HL-60 (cell line): ENCODE results near the gene NIF3L1.

ENCODE experiments used
- DNase-seq, 2 experiments: peaks; one replicate each; pipeline ENCODE4 v3.0.0-alpha.2; 2010 to 2020; ENCODE audit warnings: low read depth in 1 of 2, low spot score in 1 of 2
- H3K27ac ChIP-seq: fragments of 250-450 bp; sonication (Bioruptor Pico); replicated peaks from 2 replicates; pipeline ENCODE4 v1.5.1; 2020; ENCODE audit warnings: mild to moderate bottlenecking, moderate library complexity
- H3K27me3 ChIP-seq: fragments of 250-450 bp; sonication (Bioruptor Pico); 2 replicates; pipeline ENCODE4 v1.5.1; 2021; ENCODE audit warnings: mild to moderate bottlenecking, moderate library complexity; ENCODE audit not compliant: insufficient read depth, poor library complexity, severe bottlenecking
- H3K4me3 ChIP-seq: replicated peaks from 2 replicates; pipeline ENCODE4 v1.5.1; 2011; ENCODE audit warnings: mild to moderate bottlenecking, control low read depth, low read length; ENCODE audit not compliant: insufficient read depth
- GABPA ChIP-seq: IDR thresholded peaks from 2 replicates; pipeline ENCODE4 v1.6.1; 2012; ENCODE audit warnings: low read depth
- POLR2AphosphoS5 ChIP-seq: IDR thresholded peaks from 2 replicates; pipeline ENCODE4 v1.6.1; 2012; ENCODE audit warnings: low read depth
- SPI1 ChIP-seq: IDR thresholded peaks from 2 replicates; pipeline ENCODE4 v1.6.1; 2012; ENCODE audit warnings: low read depth, mild to moderate bottlenecking, borderline replicate concordance
- TF ChIP-seq, protein P1 (sequence below): IDR thresholded peaks from one replicate; pipeline ENCODE4 v1.5.1; 2011; ENCODE audit warnings: low read length, control low read depth, inconsistent platforms; ENCODE audit not compliant: insufficient read depth
- TF ChIP-seq, protein P2 (sequence below): IDR thresholded peaks from 2 replicates; pipeline ENCODE4 v1.6.1; 2012; ENCODE audit warnings: low read depth; ENCODE audit not compliant: insufficient replicate concordance

NIF3L1 gene

GRCh38 chr2:200901459-200902072, 12.4 kb downstream of the NIF3L1 start:
- Histone ChIP-seq H3K4me3 (no peak overlapping the region), H3K27me3 (no peaks in the 10 kb centered on the region), H3K27ac (no peak overlapping the region)
- peak; percentile 55 to 86 for DNase-seq
- TF ChIP-seq, protein P1, sequence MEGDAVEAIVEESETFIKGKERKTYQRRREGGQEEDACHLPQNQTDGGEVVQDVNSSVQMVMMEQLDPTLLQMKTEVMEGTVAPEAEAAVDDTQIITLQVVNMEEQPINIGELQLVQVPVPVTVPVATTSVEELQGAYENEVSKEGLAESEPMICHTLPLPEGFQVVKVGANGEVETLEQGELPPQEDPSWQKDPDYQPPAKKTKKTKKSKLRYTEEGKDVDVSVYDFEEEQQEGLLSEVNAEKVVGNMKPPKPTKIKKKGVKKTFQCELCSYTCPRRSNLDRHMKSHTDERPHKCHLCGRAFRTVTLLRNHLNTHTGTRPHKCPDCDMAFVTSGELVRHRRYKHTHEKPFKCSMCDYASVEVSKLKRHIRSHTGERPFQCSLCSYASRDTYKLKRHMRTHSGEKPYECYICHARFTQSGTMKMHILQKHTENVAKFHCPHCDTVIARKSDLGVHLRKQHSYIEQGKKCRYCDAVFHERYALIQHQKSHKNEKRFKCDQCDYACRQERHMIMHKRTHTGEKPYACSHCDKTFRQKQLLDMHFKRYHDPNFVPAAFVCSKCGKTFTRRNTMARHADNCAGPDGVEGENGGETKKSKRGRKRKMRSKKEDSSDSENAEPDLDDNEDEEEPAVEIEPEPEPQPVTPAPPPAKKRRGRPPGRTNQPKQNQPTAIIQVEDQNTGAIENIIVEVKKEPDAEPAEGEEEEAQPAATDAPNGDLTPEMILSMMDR = peak; percentile 92
- no peak for TF ChIP-seq SPI1

DNA sequence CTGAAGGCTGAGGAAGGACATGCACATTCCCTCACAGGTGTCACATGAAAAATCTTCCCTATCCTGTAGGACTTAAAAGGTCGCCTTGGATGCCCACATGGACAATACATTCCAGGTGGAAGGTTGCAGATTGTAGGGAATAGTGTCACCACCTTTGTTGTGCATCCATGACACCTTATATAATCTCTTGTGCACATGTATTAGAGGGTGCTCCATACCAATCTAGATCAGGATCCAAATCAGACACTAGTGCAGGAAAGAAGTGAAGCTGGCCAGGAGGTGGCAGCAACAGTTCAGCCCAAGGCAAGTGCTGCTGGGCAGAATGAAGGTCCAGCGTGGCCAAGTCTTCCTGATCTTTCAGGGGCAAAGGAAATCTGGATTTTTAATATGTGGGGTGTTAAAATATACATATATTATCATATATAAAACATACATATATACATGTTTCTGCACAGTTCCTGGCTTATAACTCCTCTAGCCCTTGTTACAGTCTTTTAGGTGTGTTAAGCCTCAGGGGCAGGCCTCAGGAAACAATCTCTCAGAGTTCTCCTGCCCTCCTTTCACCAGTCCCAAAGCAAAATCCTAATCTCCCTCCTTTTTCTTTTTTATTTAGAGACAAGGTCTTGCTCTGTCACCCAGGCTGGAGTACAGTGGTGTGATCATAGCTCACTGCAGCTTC, 16.6 kb downstream of the NIF3L1 start:
- Histone ChIP-seq H3K4me3 (no peak overlapping the region), H3K27me3 (no peaks in the 10 kb centered on the region), H3K27ac (no peak overlapping the region; the same call in 1 of the 2 replicates)
- TF ChIP-seq, protein P2, sequence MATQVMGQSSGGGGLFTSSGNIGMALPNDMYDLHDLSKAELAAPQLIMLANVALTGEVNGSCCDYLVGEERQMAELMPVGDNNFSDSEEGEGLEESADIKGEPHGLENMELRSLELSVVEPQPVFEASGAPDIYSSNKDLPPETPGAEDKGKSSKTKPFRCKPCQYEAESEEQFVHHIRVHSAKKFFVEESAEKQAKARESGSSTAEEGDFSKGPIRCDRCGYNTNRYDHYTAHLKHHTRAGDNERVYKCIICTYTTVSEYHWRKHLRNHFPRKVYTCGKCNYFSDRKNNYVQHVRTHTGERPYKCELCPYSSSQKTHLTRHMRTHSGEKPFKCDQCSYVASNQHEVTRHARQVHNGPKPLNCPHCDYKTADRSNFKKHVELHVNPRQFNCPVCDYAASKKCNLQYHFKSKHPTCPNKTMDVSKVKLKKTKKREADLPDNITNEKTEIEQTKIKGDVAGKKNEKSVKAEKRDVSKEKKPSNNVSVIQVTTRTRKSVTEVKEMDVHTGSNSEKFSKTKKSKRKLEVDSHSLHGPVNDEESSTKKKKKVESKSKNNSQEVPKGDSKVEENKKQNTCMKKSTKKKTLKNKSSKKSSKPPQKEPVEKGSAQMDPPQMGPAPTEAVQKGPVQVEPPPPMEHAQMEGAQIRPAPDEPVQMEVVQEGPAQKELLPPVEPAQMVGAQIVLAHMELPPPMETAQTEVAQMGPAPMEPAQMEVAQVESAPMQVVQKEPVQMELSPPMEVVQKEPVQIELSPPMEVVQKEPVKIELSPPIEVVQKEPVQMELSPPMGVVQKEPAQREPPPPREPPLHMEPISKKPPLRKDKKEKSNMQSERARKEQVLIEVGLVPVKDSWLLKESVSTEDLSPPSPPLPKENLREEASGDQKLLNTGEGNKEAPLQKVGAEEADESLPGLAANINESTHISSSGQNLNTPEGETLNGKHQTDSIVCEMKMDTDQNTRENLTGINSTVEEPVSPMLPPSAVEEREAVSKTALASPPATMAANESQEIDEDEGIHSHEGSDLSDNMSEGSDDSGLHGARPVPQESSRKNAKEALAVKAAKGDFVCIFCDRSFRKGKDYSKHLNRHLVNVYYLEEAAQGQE = no peak
- TF ChIP-seq SPI1 (no peak), POLR2AphosphoS5 (no peak), GABPA (no peak)
- TF ChIP-seq, protein P1 = peak; percentile 74
- peak in 1 of 2 experiments; percentile 75 for DNase-seq

- DNase-seq = no peak
- TF ChIP-seq POLR2AphosphoS5 = no peak
- TF ChIP-seq, protein P2 = no peak
- no peak for TF ChIP-seq SPI1
- no peak for TF ChIP-seq GABPA
- TF ChIP-seq, protein P1 = no peak
Observed at GRCh38 chr2:200909958-200910357, 20.8 kb downstream of the NIF3L1 start.

GRCh38 chr2:200913654-200914053, 24.5 kb downstream of the NIF3L1 start:
- no peak for DNase-seq
- H3K27me3 ChIP-seq = no peaks in the 10 kb centered on the region
- no peak overlapping the region for H3K4me3 ChIP-seq
- TF ChIP-seq, protein P2 = no peak
- TF ChIP-seq, protein P1 = no peak
- no peak overlapping the region for H3K27ac ChIP-seq

More at GRCh38 chr2:200909958-200910357, 20.8 kb downstream of the NIF3L1 start:
- Histone ChIP-seq H3K27me3 (no peaks in the 10 kb centered on the region), H3K27ac (no peak overlapping the region), H3K4me3 (no peak overlapping the region)
